ENCODE data around the gene GFAP.

Gene GFAP

DNA sequence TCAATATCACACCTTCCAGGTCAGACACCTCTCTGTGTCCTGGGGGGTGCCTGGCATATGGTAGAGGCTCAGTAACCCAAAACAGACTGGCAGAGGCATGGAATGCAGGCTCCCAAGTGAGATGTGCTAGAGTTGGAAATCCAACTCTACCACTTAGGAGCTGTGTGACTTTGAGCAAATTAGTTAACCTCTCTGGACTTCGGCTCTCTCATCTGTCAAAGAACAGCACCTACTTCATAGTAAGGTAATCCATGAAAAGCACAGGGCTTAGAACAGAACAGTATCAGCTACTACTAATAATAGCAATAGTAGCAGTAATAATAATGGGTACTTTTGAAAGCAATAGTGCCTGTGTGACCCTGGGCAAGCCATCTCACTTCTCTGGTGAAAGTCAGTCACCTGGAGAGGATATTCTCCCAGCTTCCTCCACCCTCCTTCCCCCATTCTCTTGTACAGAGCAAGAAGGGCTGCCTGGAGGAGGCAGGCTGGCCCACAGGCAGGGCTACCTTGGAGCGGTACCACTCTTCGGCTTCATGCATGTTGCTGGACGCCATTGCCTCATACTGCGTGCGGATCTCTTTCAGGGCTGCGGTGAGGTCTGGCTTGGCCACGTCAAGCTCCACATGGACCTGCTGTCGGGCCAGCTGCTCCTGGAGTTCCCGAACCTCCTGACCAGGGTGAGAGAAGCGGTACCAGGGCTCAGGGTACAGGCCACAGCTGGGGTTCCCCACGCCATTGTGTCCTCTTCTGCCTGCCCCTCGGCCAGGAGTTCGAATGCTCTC lies 2.3 kb downstream of the GFAP start:
- DNase-seq, result no peak

DNA sequence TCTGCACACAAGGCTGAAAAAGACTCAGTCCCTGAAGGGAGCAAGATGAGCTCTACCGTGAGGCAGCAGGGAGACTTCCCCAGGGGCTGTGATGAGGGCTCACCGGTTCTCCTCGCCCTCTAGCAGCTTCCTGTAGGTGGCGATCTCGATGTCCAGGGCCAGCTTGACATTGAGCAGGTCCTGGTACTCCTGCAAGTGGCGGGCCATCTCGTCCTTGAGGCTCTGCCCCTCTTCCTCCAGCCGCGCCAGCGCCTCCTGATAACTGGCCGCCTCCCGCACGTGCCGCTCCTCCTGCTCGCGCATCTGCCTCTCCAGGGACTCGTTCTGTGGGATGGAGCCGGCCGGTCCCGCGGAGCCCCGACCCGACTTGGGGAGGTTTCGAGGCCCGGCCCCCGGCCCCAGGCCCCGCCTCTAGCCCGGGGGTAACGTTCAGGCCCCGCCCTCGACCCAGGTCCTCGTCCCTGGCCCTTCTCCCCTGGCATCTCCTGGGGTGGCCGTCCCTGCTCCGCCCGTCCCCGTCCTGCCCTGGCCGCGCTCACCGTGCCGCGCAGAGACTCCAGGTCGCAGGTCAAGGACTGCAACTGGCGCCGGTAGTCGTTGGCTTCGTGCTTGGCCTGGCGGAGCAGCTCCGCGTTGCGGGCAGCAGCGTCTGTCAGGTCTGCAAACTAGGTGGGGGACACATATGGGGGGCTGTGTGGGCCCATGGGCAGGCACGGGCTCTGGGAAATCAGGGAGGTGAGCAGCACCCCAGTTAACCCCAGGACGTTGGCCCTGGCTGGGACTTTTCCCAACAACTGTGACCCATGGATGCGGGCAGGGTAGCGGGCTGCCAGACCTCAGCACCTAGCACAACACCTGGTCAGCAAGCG lies 3.9 kb downstream of the GFAP start:
- peak; percentile 56 to 65 for DNase-seq

DNA sequence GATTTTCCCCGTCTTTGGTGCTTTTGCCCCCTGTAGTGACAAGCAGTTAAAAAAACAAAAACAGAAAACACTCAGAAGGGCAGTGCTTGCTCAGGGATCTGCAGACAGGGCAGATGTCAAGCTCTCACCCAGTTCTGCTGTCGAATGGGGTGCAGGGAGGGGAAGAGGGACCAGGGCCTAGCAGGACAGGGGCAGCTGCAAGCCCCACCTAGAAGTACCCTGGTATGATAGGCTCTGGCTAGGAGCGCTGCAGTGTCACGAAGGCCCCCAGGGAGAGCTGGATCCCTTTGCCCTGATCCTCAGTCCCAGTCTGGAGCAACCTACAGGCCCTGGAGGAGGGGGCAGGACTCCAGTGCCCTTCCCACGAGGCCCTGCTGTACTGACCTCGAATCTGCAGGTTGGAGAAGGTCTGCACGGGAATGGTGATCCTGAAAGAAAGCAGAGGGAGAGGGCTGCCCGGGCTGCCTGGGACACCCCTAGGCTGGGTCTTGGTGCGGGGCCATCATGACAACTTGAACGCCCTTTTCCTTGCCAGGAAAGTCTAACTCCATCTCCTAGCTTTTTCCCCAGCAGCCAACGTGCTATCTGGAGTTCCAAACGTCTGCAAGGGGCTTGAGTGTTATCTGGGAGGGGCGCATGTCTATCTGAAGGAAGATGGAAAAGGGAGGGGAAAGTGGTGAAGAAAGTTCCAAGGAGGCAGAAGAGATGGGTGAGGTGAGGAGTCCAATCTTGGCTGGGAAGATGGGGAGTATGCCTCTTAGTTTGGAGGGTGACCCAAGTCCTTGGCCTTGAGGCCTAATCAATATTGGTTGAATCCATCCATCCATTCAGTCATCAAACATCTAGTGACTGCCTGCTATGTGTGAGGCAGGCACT lies 4.8 kb downstream of the GFAP start:
- no peak for DNase-seq

DNA sequence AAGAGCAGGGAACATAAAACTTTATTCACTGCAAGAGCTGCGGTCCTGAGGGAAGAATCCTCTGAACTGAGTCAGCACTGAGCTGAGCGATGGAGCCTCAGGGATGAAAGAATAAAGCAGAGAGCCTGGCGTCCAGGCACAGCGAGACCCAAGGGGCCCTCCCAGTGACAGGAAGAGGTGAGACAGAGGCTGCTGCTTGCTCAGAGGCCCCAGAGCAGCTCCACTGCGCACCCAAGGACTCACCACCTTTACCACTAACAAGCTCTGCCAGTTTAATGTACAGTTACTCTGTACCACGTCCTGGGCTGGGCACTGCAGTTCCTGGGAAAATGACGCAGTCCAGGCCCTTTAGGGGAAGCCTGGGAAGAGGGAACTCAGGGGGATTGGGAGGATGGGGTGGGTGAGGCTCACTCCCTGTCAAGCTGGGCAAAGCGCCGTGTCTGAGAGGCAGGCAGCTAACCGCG lies 5.6 kb downstream of the GFAP start:
- no peak for DNase-seq

- DNase-seq, result no peak
Measured at GRCh38 chr17:44908761-44909326, 6.5 kb downstream of the GFAP start.

GRCh38 chr17:44907729-44908470 lies 7.4 kb downstream of the GFAP start:
- no peak for DNase-seq

DNA sequence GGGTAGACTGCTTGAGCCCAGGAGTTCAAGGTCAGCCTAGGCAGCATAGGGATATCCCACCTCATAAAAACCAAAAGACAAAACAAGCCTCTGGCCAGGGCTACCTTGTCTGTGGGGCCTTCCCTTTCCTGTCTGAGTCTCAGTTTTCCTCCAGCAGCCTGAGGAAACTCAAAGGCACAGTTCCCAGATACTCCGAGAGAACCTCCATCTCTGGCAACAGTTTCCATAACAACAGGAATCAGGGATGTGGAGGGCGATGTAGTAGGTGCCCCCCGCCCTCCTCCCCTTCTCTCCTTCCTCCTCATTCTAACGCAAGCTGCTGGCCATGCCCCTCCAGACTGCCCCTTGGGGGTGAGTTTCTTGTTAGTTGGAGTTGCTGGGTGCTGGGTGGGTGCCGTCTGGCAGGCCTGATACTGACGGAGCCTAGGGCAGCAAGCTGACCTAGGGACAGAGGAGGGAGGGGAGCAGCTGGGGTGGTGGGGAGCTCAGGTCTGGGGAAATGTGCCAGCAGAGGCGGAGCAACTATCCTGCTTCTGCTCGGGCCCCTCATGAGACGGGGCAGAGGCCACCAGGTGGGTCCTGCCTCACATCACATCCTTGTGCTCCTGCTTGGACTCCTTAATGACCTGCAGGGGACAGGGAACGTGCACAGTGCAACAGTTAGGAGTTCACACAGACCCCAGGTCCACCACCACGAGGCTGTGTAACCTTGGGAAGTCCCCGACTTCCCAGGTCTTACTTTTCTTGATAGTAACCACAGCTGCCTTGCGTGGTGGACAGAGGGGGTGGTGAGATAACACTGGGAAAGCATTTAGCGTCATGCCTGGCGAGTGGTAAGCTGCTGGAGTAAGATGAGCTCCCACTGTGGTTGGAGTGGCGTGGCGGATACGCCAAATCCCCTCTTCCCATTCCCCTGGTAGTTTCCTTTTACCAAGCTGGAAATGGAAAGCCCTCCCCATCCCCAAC lies 8.3 kb downstream of the GFAP start:
- DNase-seq, result no peak

DNA sequence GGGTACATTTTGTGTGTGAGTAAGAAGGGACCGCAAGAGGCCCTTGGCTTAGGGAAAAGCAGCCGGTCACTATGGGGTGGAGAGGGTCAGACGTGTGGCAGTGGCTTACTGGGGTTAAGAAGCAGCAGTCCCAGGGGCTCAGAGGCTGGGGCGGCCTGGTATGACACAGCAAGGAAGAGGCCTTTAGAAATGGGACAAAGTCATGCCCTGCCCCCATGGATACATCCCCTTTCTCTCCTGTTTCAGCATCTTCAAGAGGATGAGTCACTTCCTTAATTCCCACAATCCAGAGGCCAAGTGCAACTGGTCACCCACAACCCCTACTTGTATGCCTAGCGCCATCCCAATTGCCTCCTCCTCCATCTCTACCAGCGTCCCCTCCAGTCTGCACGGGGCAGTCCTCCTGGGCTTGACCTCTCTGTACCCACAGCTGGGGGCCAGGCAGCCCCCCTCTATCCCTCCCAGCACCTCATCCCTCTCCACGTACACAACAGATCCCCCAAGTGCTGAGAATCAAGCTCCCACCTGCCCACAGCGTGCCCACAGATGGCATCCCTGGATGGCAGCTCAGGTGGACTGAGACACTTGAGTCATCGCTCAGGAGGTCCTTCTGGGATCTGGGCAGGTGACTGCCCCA lies 9.2 kb downstream of the GFAP start:
- peak in 1 of 2 donors; percentile 16 for DNase-seq

DNA sequence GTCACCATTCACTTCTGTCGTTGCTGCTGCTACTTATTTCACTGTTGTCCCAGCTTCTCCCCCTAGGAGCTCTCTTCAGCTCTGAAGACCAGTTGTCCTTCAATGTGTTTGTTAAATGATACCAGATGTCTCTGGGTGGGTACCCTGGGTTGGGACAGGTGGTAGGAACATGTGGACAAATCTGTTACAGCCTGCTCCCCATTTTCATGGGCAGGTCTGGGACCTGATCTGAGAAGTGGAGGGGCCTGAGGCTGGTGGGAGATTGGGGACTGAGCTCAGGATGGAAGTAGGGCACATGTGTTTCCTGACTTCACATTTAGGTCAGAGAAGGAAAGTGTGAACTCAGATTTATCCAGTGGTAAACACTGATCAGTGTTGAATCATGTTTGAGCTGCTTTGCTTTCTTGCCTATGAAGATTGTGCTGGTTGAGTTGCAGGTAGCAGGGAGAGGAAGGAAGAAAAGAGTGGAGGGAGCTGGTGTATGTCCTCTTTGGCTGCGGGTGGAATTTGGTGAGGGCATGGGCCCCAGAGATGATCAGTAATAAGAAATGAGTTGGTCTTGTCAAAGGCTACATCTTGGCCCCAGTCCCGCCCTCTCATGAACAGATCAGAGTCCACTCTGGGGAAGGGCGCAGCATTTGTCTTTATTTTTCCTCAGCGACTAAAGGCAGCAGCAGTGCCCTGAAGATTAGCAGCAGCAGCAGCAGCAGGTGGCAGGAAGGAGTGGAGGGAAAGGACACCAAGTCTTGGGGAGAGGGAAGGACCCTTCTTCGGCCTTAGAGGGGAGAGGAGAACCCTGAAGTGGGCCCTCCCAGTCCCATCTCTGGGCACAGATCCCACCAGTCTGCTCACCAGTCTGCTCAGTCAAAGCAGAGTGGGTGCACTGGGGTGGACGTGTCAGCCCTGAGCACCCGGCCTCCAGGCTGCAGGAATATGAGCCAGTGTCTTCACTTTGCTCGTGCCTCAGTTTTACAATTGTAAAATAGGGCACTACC lies 10.0 kb downstream of the GFAP start:
- no peak for DNase-seq

DNA sequence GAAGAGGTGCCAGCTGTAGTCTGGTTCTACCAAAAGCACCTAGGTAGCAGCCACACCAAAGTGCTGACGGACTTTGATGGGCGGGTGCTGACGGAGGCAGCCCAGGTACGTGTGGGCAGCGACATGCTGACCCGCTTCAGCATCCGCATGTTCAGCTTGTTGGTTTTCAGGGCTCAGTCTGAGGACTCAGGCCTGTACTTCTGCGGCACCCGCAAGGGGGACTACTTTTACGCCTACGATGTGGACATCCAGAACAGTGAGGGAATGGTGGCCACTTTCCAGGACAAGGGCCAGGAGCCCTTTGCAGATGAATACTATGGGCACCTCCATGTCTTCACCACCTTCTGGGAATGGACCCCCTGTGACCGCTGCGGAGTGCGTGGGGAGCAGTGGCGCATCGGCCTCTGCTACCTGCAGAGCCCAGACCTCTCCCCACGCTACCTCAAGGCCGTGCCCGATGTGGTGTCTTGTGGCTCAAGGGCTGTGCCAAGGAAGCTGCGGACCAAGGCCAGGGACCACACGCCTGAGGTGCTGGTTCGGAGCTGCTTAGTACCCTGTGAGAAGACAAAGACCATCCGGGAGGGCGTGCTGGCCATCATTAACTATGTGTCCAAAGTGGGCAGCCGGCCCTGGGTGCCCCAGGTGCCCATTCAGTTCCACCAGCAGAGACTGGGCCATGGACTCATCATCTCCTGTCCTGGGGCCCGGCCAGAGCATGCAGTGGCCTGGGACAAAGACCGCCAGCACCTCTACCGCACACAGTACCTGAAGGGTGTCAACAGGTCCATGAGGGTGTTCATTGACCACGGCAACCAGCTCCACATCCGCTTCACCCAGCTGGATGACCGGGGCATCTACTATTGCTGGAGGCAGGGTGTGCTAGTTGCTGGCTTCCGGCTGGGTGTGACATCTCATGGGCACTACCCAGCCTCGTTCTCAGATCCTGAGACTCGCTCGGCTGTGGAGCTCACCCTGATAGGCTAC lies 11.0 kb downstream of the GFAP start:
- no peak for DNase-seq

GRCh38 chr17:44903012-44903685 lies 12.2 kb downstream of the GFAP start:
- DNase-seq, result no peak

GRCh38 chr17:44902135-44902760 lies 13.1 kb downstream of the GFAP start:
- DNase-seq, result no peak

- DNase-seq, result no peak
Measured at GRCh38 chr17:44901411-44901921, 13.8 kb downstream of the GFAP start.

GRCh38 chr17:44900894-44901293 lies 14.4 kb downstream of the GFAP start:
- no peak for DNase-seq

DNA sequence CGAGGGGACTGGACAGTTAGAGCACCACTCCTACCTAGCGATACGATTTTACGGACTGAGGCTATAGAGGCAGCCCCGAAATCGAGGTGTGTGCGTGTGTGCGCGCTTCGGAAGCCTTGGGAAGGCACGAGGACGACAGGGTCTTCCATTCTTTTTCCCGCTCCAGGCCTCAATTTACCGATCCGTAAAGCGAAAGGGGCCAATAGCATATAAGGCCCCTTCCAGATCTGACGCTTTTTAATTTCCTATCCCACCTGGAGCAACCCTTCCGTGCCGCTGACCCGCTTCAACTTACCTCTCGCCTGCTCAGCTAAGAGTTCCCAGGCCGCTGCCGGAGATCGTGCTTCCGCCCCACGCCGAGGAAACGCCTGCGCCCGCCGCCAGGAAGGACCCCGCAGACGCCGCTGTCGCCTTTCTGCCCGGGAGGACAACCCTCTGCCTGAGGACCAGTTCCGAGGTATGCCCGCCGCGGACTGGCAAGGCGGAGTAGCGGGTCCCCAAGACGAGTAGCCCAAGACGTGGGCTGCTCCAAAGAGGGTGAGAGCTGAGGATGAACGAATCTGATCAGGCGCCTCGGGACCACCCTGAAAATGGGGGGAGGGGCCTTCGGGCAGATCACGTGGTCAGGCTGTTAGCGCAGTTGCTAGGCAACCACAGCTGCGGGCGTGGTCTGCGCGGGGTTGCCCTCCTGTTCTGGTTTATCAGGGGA lies 16.1 kb downstream of the GFAP start, which contains the start of gene EFTUD2:
TSS of gene EFTUD2 (minus strand) at position 372 of the 709 bp plus-strand sequence. CDS start 4,924 bp downstream, outside the sequence.
- DNase-seq, result peak; percentile 93 to 94

GRCh38 chr17:44898768-44899073 lies 16.6 kb downstream of the GFAP start:
- DNase-seq, result peak in 1 of 2 donors; percentile 54
